Osteocyte (in vitro differentiated cells): Measurements from ENCODE around the gene INSRR. TPM values are rescaled to one million over a fixed set of nuclear protein-coding genes. Genes with fewer than 3 reads are reported as not detected.

ENCODE experiments used
- DNase-seq: peaks from one replicate; pipeline ENCODE4 v3.0.0; 2021; ENCODE audit warnings: mixed read lengths; ENCODE audit not compliant: unreplicated experiment; ENCODE audit errors: extremely low spot score
- H3K27ac Mint-ChIP-seq: one replicate; pipeline ENCODE4 v1.8.0; 2021; ENCODE audit warnings: mild to moderate bottlenecking, mixed read lengths; ENCODE audit not compliant: unreplicated experiment
- H3K27me3 Mint-ChIP-seq: one replicate; pipeline ENCODE4 v1.8.0; 2021; ENCODE audit warnings: mixed read lengths; ENCODE audit not compliant: unreplicated experiment
- H3K36me3 Mint-ChIP-seq: one replicate; pipeline ENCODE4 v1.8.0; 2021; ENCODE audit warnings: mixed read lengths; ENCODE audit not compliant: unreplicated experiment
- H3K4me1 Mint-ChIP-seq: one replicate; pipeline ENCODE4 v1.8.0; 2021; ENCODE audit warnings: mixed read lengths; ENCODE audit not compliant: unreplicated experiment
- H3K4me3 Mint-ChIP-seq: one replicate; pipeline ENCODE4 v1.8.0; 2021; ENCODE audit warnings: mild to moderate bottlenecking, moderate library complexity, mixed read lengths; ENCODE audit not compliant: unreplicated experiment
- H3K9me3 Mint-ChIP-seq: one replicate; pipeline ENCODE4 v1.8.0; 2021; ENCODE audit warnings: mixed read lengths; ENCODE audit not compliant: unreplicated experiment
- CTCF ChIP-seq: fragments of 200-600 bp; sonication (generic); IDR thresholded peaks from 2 replicates; pipeline ENCODE4 v1.5.0; 2021; ENCODE audit warnings: antibody characterized with exemption, mild to moderate bottlenecking, moderate library complexity
- total RNA-seq: library from RNA; stranded (reverse); gene quantifications from 2 replicates; pipeline ENCODE4 v1.2.1, GENCODE V29; 2021

Gene INSRR
- total RNA-seq, 1 donor from 2014 or later = 0.21 TPM

GRCh38 chr1:156897078-156897825, 38.3 kb upstream of the INSRR start:
- H3K27ac Mint-ChIP-seq = peak overlapping the region; percentile 98
- H3K4me3 Mint-ChIP-seq = peak overlapping the region; percentile 52
- H3K27me3 Mint-ChIP-seq = no peaks in the 10 kb centered on the region
- DNase-seq = no peak
- H3K36me3 Mint-ChIP-seq = no peaks in the 10 kb centered on the region
- TF ChIP-seq CTCF = no peak
- H3K9me3 Mint-ChIP-seq = no peaks in the 10 kb centered on the region
- peaks cover 89% of the 10 kb centered on the region for H3K4me1 Mint-ChIP-seq

GRCh38 chr1:156896490-156897033, 37.6 kb upstream of the INSRR start:
- Mint-ChIP-seq H3K27ac (peak overlapping the region; percentile 98), H3K36me3 (no peaks in the 10 kb centered on the region), H3K4me1 (peaks cover 82% of the 10 kb centered on the region), H3K9me3 (no peaks in the 10 kb centered on the region), H3K27me3 (no peaks in the 10 kb centered on the region), H3K4me3 (peak overlapping the region; percentile 52)
- TF ChIP-seq CTCF = no peak
- DNase-seq = no peak

GRCh38 chr1:156895927-156896326, 37.0 kb upstream of the INSRR start:
- Mint-ChIP-seq H3K9me3 (no peaks in the 10 kb centered on the region), H3K4me1 (peaks cover 76% of the 10 kb centered on the region), H3K4me3 (peak overlapping the region; percentile 61), H3K27me3 (no peaks in the 10 kb centered on the region), H3K36me3 (no peaks in the 10 kb centered on the region), H3K27ac (peak overlapping the region; percentile 98)
- DNase-seq = no peak
- no peak for TF ChIP-seq CTCF

GRCh38 chr1:156895455-156895812, 36.5 kb upstream of the INSRR start:
- TF ChIP-seq CTCF = no peak
- no peaks in the 10 kb centered on the region for H3K27me3 Mint-ChIP-seq

GRCh38 chr1:156894711-156895454, 36.0 kb upstream of the INSRR start:
- H3K36me3 Mint-ChIP-seq = no peaks in the 10 kb centered on the region
- peak overlapping the region; percentile 73 for H3K4me3 Mint-ChIP-seq
- peak overlapping the region; percentile 98 for H3K27ac Mint-ChIP-seq
- H3K27me3 Mint-ChIP-seq = no peaks in the 10 kb centered on the region
- H3K4me1 Mint-ChIP-seq = peaks cover 66% of the 10 kb centered on the region
- no peak for TF ChIP-seq CTCF
- DNase-seq = no peak
- H3K9me3 Mint-ChIP-seq = no peaks in the 10 kb centered on the region

More at GRCh38 chr1:156895455-156895812, 36.5 kb upstream of the INSRR start:
- Mint-ChIP-seq H3K9me3 (no peaks in the 10 kb centered on the region), H3K4me1 (peaks cover 71% of the 10 kb centered on the region), H3K27ac (peak overlapping the region; percentile 98), H3K4me3 (peak overlapping the region; percentile 61), H3K36me3 (no peaks in the 10 kb centered on the region)
- no peak for DNase-seq
